HG02973 (cell line): ENCODE data around the gene MESP2.
A peak's percentile ranks its signal among the peaks of the same experiment; 100 is the strongest.

Experiments
- ATAC-seq: cut with Tn5 transposase; IDR thresholded peaks from one replicate; pipeline ENCODE4 v1.9.1; 2021; ENCODE audit warnings: moderate library complexity; ENCODE audit not compliant: unreplicated experiment

The MESP2 gene

GRCh38 chr15:89776274-89777072 is at the start of gene MESP2:
TSS of gene MESP2 (plus strand) at chr15:89776332. CDS start at chr15:89776358, 26 bp downstream.
- peak; percentile 56 for ATAC-seq

- no peak for ATAC-seq
Observed at GRCh38 chr15:89728254-89728653, 47.9 kb upstream of the MESP2 start.

GRCh38 chr15:89731275-89731674 is 44.9 kb upstream of the MESP2 start:
- ATAC-seq = no peak

DNA sequence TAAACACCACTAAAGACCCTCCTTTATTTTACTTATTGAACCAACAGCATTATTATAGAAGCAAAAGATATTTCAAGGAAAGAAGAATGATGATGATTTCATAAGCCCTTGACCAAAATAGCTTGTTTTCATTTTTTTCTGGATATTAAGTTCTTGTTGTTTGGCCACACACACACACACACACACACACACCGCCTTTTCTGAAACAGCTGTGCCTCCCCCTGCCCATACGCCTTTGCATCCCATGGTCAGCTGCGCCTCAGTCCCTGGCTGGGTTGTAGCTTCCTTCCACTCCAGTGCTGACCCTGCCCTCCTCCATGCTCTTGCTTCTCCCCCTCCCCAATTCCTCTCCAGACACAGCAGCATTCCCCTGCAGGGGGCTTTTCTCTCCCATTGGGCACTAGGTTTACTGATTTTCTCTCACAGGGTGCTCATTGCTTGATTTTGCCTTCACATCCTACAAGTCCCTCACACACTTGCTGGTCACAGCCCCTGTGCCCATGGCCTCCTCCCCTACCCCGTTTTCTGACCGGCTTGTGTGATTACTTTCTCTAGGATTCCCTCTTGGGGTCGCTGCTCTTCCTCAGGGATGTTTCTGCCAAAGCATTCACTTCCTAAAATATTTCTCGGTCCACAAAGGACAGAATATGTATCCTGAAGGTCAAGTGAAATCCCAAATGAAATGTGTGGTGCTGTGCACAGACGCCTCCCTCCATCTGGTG is 43.5 kb upstream of the MESP2 start:
- ATAC-seq = no peak

DNA sequence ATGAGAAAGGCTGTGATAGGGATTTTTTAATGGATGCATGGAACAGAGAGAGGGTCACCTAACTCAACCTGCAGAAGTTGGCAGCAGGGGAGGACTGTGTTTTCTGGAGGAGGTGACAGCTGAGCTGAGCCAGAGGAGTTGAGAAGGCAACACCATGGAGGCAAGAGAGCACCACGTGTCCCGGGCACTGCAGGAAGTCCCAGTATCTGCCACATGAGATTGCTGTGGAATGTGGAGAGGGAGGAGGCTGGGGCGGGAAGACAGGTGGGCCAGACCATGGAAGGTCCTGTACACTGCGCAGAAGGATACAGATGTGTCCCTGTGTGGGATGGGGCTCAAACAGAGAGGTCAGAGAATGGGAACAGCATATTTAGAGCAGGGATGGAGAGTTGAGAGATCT is 40.4 kb upstream of the MESP2 start:
- ATAC-seq = no peak

GRCh38 chr15:89740137-89740536 is 36.0 kb upstream of the MESP2 start:
- ATAC-seq = peak; percentile 66

- ATAC-seq = no peak
Observed at GRCh38 chr15:89743011-89743410, 33.1 kb upstream of the MESP2 start.

- no peak for ATAC-seq
Observed at GRCh38 chr15:89743594-89743993, 32.5 kb upstream of the MESP2 start.

DNA sequence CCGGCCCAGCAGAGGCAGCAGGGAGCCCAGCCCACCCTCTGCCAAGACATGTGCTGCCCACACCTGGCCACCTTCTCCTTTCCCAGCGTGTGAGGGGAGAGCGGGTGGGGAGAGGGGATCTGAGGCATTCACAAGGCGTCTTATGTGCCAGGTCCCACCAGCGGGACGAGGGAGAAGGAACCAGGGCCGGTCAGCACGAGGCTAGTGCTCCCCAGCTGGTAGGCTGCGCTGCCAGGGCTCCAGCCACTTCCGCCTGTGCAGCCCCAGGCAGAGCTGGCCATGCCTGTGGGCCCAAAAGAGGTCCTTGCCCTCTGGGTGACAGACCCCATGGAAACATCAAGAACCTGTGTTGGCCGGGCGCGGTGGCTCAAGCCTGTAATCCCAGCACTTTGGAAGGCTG is 31.0 kb upstream of the MESP2 start:
- no peak for ATAC-seq

GRCh38 chr15:89745768-89746167 is 30.4 kb upstream of the MESP2 start:
- no peak for ATAC-seq

- ATAC-seq = no peak
Observed at GRCh38 chr15:89746386-89746780, 29.7 kb upstream of the MESP2 start.

- ATAC-seq = no peak
Observed at GRCh38 chr15:89747708-89748682, 28.1 kb upstream of the MESP2 start.

GRCh38 chr15:89749054-89749453 is 27.1 kb upstream of the MESP2 start:
- no peak for ATAC-seq

GRCh38 chr15:89749526-89749925 is 26.6 kb upstream of the MESP2 start:
- ATAC-seq = no peak

DNA sequence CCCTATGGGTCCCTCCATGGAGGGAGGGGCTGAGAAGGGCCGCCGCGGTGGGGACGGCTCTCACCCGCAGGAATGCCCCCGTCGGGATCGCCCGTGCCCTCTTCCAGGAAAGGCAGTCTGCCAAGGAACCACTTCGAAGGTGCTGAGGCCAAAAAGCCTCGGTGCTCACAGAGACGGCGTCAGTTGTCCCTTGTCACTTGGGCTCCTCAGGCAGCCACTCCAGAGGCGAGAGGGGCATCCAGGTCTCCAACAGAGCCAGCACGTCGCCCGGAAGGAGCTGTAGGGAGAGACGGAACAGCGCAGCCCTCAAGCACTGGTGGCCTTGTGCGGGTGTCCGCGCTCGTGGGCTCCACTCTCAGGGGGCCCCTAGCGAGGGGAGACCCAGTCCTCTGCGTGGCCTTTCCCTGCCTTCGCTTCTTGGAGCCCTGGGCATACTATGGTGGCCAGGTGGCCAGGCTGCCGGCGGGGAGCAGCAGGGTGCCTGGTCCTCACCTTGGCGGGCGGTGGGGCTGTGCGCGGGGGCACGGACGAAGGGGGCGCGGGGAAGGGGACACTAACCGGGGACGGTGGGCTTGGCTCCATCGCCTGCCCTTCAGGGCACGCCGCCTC is 26.1 kb upstream of the MESP2 start:
- peak; percentile 20 for ATAC-seq

DNA sequence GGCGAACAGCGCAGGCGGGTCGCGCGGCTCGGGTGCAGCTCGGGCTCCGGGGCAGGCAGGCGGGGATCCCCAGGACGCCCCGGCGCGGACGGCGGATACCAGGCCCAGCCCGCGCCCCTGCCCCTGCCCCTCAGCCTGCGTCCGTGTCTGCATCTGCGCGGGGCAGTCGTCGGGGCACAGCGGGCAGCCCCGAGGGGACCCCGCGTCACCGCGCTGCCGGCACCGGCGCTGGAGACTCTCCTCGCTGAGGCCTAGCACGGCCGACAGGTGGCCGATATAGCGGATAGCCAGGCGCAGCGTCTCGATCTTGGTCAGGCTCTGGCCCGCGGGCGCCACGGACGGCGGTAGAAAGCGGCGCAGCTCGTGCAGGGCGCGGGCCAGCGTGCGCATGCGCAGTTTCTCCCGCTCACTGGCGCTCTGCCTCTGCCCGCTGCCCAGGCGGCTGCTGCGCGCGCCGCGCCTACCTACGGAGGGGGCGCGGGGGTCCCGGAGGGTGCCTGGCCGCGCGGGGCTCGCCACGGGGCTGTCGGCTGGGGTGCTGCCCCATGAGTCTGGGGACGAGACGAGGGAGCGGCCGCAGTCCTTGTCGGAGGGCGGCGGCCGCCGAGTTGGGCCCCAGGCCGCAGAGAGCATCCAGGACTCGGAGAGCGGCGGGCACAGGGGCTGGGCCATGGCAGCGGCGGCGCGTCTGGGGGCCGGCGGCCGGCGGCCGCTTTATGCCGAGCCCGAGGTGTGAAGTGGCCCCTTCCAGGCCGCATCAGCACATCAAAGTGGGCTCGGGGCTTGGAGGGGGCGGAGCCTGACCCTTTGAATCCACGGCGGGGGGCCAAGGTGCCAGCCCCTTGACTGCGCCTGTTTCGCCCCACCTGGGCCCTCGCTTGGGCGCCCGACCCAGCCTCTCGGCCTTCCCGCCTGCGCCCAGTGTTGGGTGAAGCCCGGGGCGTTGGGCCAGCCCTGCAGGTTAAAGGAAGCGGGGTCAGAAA is 25.3 kb upstream of the MESP2 start, which contains the start of gene MESP1:
Gene MESP1 (minus strand): TSS at position 690 of the 983 bp plus-strand sequence. CDS start 18 bp downstream, at position 672.
- ATAC-seq = peak; percentile 90

GRCh38 chr15:89751748-89752147 is 24.4 kb upstream of the MESP2 start:
- no peak for ATAC-seq

- ATAC-seq = no peak
Observed at GRCh38 chr15:89753855-89754254, 22.3 kb upstream of the MESP2 start.

GRCh38 chr15:89754361-89755154 is 21.6 kb upstream of the MESP2 start:
- no peak for ATAC-seq
